ENCODE measurements around the gene CAMK2G. TPM values are rescaled to one million over a fixed set of nuclear protein-coding genes. Genes with fewer than 3 reads are reported as not detected.

CAMK2G gene
- total RNA-seq, 1 donor from 2014 or later, result 36.6 TPM

GRCh38 chr10:73867871-73868631, 6.3 kb downstream of the CAMK2G start:
- H3K27ac ChIP-seq, result no peak overlapping the region
- peaks cover 12% of the 10 kb centered on the region for H3K27me3 Mint-ChIP-seq (ENCODE audit: insufficient read depth, low read depth)
- no peaks in the 10 kb centered on the region for H3K9me3 Mint-ChIP-seq
- H4K20me1 ChIP-seq (ENCODE audit: low read depth), result peaks cover 53% of the 10 kb centered on the region
- peaks cover 7% of the 10 kb centered on the region for H3F3A ChIP-seq (ENCODE audit: low read depth)
- no peak overlapping the region for H3K4me3 Mint-ChIP-seq
- H3K79me2 ChIP-seq (ENCODE audit: low read depth), result peaks cover under 1% of the 10 kb centered on the region
- DNase-seq (ENCODE audit: low spot score), result no peak
- TF ChIP-seq EZH2 (IDR thresholded peaks at IDR 0.05) (no peak), CTCF (IDR thresholded peaks at IDR 0.05) (no peak), EZH2phosphoT487 (IDR thresholded peaks at IDR 0.05) (no peak)
- H2AFZ ChIP-seq (replicated peaks), result no peak overlapping the region
- H3K4me3 ChIP-seq, result no peak overlapping the region
- H3K9me3 ChIP-seq (ENCODE audit: low read depth), result no peaks in the 10 kb centered on the region
- H3K27ac Mint-ChIP-seq, result peak overlapping the region; percentile 51
- no peak overlapping the region for H3K9ac ChIP-seq
- H3K36me3 Mint-ChIP-seq, result peaks cover 33% of the 10 kb centered on the region
- H3K4me1 Mint-ChIP-seq, result peaks cover 30% of the 10 kb centered on the region
- H3K27me3 ChIP-seq, result no peaks in the 10 kb centered on the region
- H3K36me3 ChIP-seq, result no peaks in the 10 kb centered on the region
- H3K4me2 ChIP-seq, result no peak overlapping the region
- H3K4me1 ChIP-seq, result peaks cover 5% of the 10 kb centered on the region

- no peaks in the 10 kb centered on the region for H3K9me3 Mint-ChIP-seq
- peaks cover 53% of the 10 kb centered on the region for H4K20me1 ChIP-seq (ENCODE audit: low read depth)
- no peak overlapping the region for H3K4me2 ChIP-seq
- no peaks in the 10 kb centered on the region for H3K36me3 ChIP-seq
- H3K27me3 Mint-ChIP-seq (ENCODE audit: insufficient read depth, low read depth), result peaks cover 11% of the 10 kb centered on the region
- H3K36me3 Mint-ChIP-seq, result peaks cover 26% of the 10 kb centered on the region
- H3K9me3 ChIP-seq (ENCODE audit: low read depth), result no peaks in the 10 kb centered on the region
- no peak for DNase-seq (ENCODE audit: low spot score)
- peaks cover 1% of the 10 kb centered on the region for H3K79me2 ChIP-seq (ENCODE audit: low read depth)
- peak overlapping the region; percentile 16 for H3K9ac ChIP-seq
- H3K27me3 ChIP-seq, result no peaks in the 10 kb centered on the region
- no peak overlapping the region for H3K27ac Mint-ChIP-seq
- no peak overlapping the region for H2AFZ ChIP-seq (replicated peaks)
- no peak overlapping the region for H3K27ac ChIP-seq
- H3K4me1 Mint-ChIP-seq, result peaks cover 23% of the 10 kb centered on the region
- no peak overlapping the region for H3K4me3 ChIP-seq
- no peak overlapping the region for H3K4me3 Mint-ChIP-seq
- H3F3A ChIP-seq (ENCODE audit: low read depth), result peaks cover 9% of the 10 kb centered on the region
- TF ChIP-seq CTCF (IDR thresholded peaks at IDR 0.05), result no peak
- TF ChIP-seq EZH2phosphoT487 (IDR thresholded peaks at IDR 0.05), result no peak
- no peak for TF ChIP-seq EZH2 (IDR thresholded peaks at IDR 0.05)
- H3K4me1 ChIP-seq, result peaks cover 7% of the 10 kb centered on the region
Observed at GRCh38 chr10:73867126-73867807, 7.1 kb downstream of the CAMK2G start.

- no peaks in the 10 kb centered on the region for H3K9me3 ChIP-seq (ENCODE audit: low read depth)
- H3K27ac ChIP-seq, result no peak overlapping the region
- peaks cover 52% of the 10 kb centered on the region for H4K20me1 ChIP-seq (ENCODE audit: low read depth)
- H2AFZ ChIP-seq (replicated peaks), result no peak overlapping the region
- no peak for TF ChIP-seq EZH2 (IDR thresholded peaks at IDR 0.05)
- no peak for TF ChIP-seq CTCF (IDR thresholded peaks at IDR 0.05)
- TF ChIP-seq EZH2phosphoT487 (IDR thresholded peaks at IDR 0.05), result no peak
- H3K36me3 ChIP-seq, result no peaks in the 10 kb centered on the region
- Mint-ChIP-seq H3K27me3 (ENCODE audit: insufficient read depth, low read depth) (peaks cover 8% of the 10 kb centered on the region), H3K4me3 (no peak overlapping the region), H3K4me1 (peaks cover 19% of the 10 kb centered on the region), H3K27ac (peak overlapping the region; percentile 25), H3K9me3 (no peaks in the 10 kb centered on the region), H3K36me3 (peaks cover 21% of the 10 kb centered on the region)
- no peak for DNase-seq (ENCODE audit: low spot score)
- H3K4me3 ChIP-seq, result no peak overlapping the region
- peaks cover 8% of the 10 kb centered on the region for H3K79me2 ChIP-seq (ENCODE audit: low read depth)
- H3K27me3 ChIP-seq, result no peaks in the 10 kb centered on the region
- H3K4me2 ChIP-seq, result no peak overlapping the region
- peaks cover 10% of the 10 kb centered on the region for H3K4me1 ChIP-seq
- peak overlapping the region; percentile 16 for H3K9ac ChIP-seq
- peaks cover 9% of the 10 kb centered on the region for H3F3A ChIP-seq (ENCODE audit: low read depth)
Observed at GRCh38 chr10:73866621-73867020, 7.7 kb downstream of the CAMK2G start.

All from neural progenitor cell (in vitro differentiated cells).